Esophagus muscularis mucosa (tissue), 4 donors: ENCODE measurements around the gene UBE2E3. TPM values are rescaled to one million over a fixed set of nuclear protein-coding genes. Genes with fewer than 3 reads are reported as not detected.
"Not testable (repeated sequence)": the region's sequence is repeated elsewhere in the genome, so short reads cannot be mapped to it uniquely, and the experiment has no call there.

ENCODE experiments used
- DNase-seq: peaks from one replicate; pipeline ENCODE4 v3.0.0-alpha.2; 2017; ENCODE audit errors: extremely low spot score
- H3K27ac ChIP-seq, 4 donors: fragments of 200-600 bp; sonication (generic); replicated peaks in 1 of 4; 1 replicate in 3 of 4; 2 replicates in 1 of 4; pipeline ENCODE4 v1.5.1; 2016 to 2019; ENCODE audit warnings: mild to moderate bottlenecking in 1 of 4
- H3K27me3 ChIP-seq, 4 donors: fragments of 200-600 bp; sonication (generic); one replicate each; pipeline versions ENCODE4 v1.5.1 to v1.6.0; 2016 to 2019
- H3K36me3 ChIP-seq, 4 donors: fragments of 200-600 bp; sonication (generic); one replicate each; pipeline ENCODE4 v1.5.1; 2016 to 2019
- H3K4me1 ChIP-seq, 4 donors: fragments of 200-600 bp; sonication (generic); one replicate each; pipeline ENCODE4 v1.5.1; 2016 to 2019
- H3K4me3 ChIP-seq, 4 donors: fragments of 200-600 bp; sonication (generic); 1 replicate in 2 of 4; 2 replicates in 2 of 4; pipeline ENCODE4 v1.5.1; 2016 to 2019; ENCODE audit warnings: mild to moderate bottlenecking in 4 of 4, moderate library complexity in 1 of 4
- H3K9me3 ChIP-seq, 4 donors: fragments of 200-600 bp; sonication (generic); 1 replicate in 3 of 4; 2 replicates in 1 of 4; pipeline ENCODE4 v1.5.1; 2016 to 2019
- CTCF ChIP-seq, 3 experiments: fragments of 200-600 bp in 2 of 3; fragments of 450-650 bp in 1 of 3; sonication (generic) in 2 of 3; IDR thresholded peaks; one replicate each; pipeline ENCODE4 v1.5.1; 2017 to 2019; ENCODE audit warnings: antibody characterized with exemption in 3 of 3, mild to moderate bottlenecking in 2 of 3, moderate library complexity in 1 of 3
- EP300 ChIP-seq: sonication (generic); formaldehyde crosslinking; IDR thresholded peaks from one replicate; pipeline ENCODE4 v1.6.1; 2017; ENCODE audit warnings: antibody characterized with exemption
- POLR2A ChIP-seq: fragments of 450-650 bp; IDR thresholded peaks from one replicate; pipeline ENCODE4 v1.6.1; 2017; ENCODE audit warnings: antibody characterized with exemption, moderate library complexity, mild to moderate bottlenecking, low read depth
- POLR2AphosphoS5 ChIP-seq, 2 donors: sonication (generic); formaldehyde crosslinking; IDR thresholded peaks; one replicate each; pipeline ENCODE4 v1.6.1; 2017; ENCODE audit warnings: antibody characterized with exemption in 2 of 2
- WGBS: methylation state at CpG from one replicate; pipeline ENCODE4 v1.1.5; 2018; 5-methylcytosine and 5-hydroxymethylcytosine counted together
- intact Hi-C: fragments of 100-400 bp; cut with DNase I; formaldehyde crosslinking; loops from one replicate; pipeline ENCODE4 v1.15.1; 2023
- total RNA-seq, 4 donors: library from RNA; depleted of rRNA; stranded (reverse); fragments of >200 nt; gene quantifications; one replicate each; pipeline versions ENCODE4 v1.1.0 to v1.2.1, GENCODE V29; 2016

Gene UBE2E3
- total RNA-seq, 4 donors from 2014 or later = 32.8 to 57.7 (median 40.2) TPM

- Histone ChIP-seq H3K27me3 (no peaks in the 10 kb centered on the region), H3K4me1 (peaks cover 0 to 5% (median 0%) of the 10 kb centered on the region in 4 donors), H3K36me3 (no peaks in the 10 kb centered on the region), H3K4me3 (no peak overlapping the region), H3K9me3 (no peaks in the 10 kb centered on the region), H3K27ac (no peak overlapping the region)
- intact Hi-C loops = loop anchor here (10.0 kb wide), 2 partner anchors 388 to 952 kb away; no protein-coding TSS in a partner anchor
- peak; percentile 57 to 70 (median 63) for TF ChIP-seq CTCF (IDR thresholded peaks at IDR 0.05)
- TF ChIP-seq POLR2AphosphoS5 (IDR thresholded peaks at IDR 0.05) = no peak
- no peak for DNase-seq
- 60% methylated on average over 4 of the region's 4 CpGs for WGBS
Measured at GRCh38 chr2:181077128-181077709, 96.8 kb downstream of the UBE2E3 start.

DNA sequence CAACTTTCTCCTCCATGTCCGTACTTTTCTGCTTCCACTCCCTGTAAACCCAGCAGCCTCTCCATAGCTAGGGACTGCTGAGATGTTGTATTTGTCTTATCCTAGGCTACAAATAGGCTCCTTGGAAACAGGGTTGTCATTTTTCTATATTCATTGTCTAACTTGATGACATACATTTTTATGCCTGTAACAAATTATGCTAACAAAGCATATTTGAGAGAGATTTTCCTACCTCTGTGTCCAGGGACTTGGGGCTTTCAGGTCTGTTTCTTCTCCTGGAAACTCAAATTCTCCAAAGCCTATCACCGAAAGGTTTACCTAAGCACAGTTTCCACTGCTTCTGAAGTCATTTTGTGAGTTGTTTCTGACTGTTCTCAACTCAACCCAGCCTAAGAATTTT lies 102.7 kb downstream of the UBE2E3 start:
- Histone ChIP-seq H3K9me3 (no peaks in the 10 kb centered on the region), H3K4me3 (no peak overlapping the region), H3K27me3 (no peaks in the 10 kb centered on the region), H3K4me1 (no peaks in the 10 kb centered on the region), H3K27ac (no peak overlapping the region), H3K36me3 (no peaks in the 10 kb centered on the region)
- TF ChIP-seq POLR2A (no peak), CTCF (IDR thresholded peaks at IDR 0.05) (no peak), POLR2AphosphoS5 (IDR thresholded peaks at IDR 0.05) (no peak), EP300 (no peak)
- WGBS = 91% methylated on average over 2 of the region's 2 CpGs
- intact Hi-C loops = no loop called here
- DNase-seq = no peak

DNA sequence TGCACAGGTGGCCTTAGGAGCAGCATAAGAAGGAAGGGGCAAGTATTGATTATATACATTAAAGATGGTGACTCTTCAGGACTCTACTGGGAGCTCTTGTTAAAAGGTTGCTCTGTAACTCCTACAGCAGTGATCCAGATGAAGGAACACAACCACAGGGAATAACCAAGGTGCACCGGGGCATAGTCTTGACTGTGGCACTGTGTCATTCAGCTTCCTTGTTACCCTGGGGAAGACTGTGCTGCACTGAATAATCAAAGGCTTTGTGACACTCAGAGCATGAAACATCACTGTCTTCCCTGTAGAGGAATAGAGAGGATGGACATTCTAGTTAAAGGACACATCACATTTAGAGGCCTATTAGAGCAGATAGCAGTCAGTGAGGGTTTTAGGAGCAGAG lies 105.3 kb downstream of the UBE2E3 start:
- H3K27me3 ChIP-seq = no peaks in the 10 kb centered on the region
- TF ChIP-seq POLR2AphosphoS5 (IDR thresholded peaks at IDR 0.05) (no peak), EP300 (no peak), CTCF (IDR thresholded peaks at IDR 0.05) (no peak), POLR2A (no peak)
- no peaks in the 10 kb centered on the region for H3K36me3 ChIP-seq
- DNase-seq = no peak
- WGBS = 90% methylated on average over 1 of the region's 1 CpG
- H3K4me3 ChIP-seq = no peak overlapping the region
- H3K4me1 ChIP-seq = no peaks in the 10 kb centered on the region
- H3K9me3 ChIP-seq = no peaks in the 10 kb centered on the region
- H3K27ac ChIP-seq = no peak overlapping the region
- intact Hi-C loops = no loop called here

GRCh38 chr2:181091920-181092319 lies 111.5 kb downstream of the UBE2E3 start:
- intact Hi-C loops, H3K27ac ChIP-seq, H3K4me3 ChIP-seq, H3K36me3 ChIP-seq, H3K27me3 ChIP-seq, H3K4me1 ChIP-seq, DNase-seq: not testable (repeated sequence)
- 66% methylated on average over 4 of the region's 4 CpGs for WGBS
- peaks cover 0 to 27% (median 17%) of the 10 kb centered on the region in 4 donors for H3K9me3 ChIP-seq

- TF ChIP-seq CTCF (IDR thresholded peaks at IDR 0.05) = no peak
- intact Hi-C loops = no loop called here
Measured at GRCh38 chr2:181095486-181095885, 115.1 kb downstream of the UBE2E3 start.

More at GRCh38 chr2:181095486-181095885, 115.1 kb downstream of the UBE2E3 start:
- no peaks in the 10 kb centered on the region for H3K4me1 ChIP-seq
- H3K36me3 ChIP-seq = no peaks in the 10 kb centered on the region
- DNase-seq = no peak
- no peak overlapping the region for H3K4me3 ChIP-seq
- no peaks in the 10 kb centered on the region for H3K27me3 ChIP-seq
- no peak overlapping the region for H3K27ac ChIP-seq
- peaks cover 0 to 27% (median 17%) of the 10 kb centered on the region in 4 donors for H3K9me3 ChIP-seq
- 33% methylated on average over 2 of the region's 2 CpGs for WGBS
